ENCODE results near the gene SPTBN1. TPM values are rescaled to one million over a fixed set of nuclear protein-coding genes. Genes with fewer than 3 reads are reported as not detected.

The SPTBN1 gene
- total RNA-seq, 1 experiment from 2014 or later = 204 TPM

DNA sequence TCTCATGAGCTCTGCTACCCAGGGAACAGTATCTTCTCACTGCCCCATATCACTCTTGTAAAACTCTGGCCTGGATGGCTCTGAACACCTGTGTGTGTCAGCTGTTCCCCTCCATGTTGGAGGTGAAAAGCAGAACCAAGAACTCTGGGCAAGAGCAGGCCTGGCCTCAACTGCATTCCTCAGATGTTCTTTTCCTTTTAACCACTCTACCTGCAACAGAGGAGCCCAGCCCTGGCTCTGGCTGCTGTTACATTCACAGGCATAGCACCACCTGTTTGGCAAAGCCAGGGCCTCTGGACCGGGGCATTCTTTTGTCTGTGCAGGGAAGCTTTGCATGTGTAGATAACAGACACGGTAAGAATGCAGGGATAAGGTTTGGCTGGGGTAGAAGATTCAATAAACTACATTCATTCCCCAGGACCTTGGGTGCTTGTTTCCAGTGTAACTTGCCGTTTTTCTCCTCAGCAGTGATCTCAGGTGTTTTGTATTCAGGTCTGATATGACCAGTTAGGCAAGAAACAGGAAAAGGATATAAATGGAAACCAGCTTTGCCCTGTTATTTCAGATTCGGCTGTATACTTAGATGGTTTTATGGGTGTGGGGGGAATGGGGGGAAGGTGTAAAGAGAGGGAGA lies 95.1 kb downstream of the SPTBN1 start:
- ChIA-PET POLR2A (interaction anchor here (0.5 to 0.8 kb wide), 4 partner anchors 9 to 58 kb away, joined by 3 read pairs; no protein-coding TSS in a partner anchor), CTCF (no interaction called here)
- H3K4me1 Mint-ChIP-seq = peaks cover 27% of the 10 kb centered on the region
- no peaks in the 10 kb centered on the region for H3K9me3 Mint-ChIP-seq
- no peak overlapping the region for H3K4me3 Mint-ChIP-seq
- peak; percentile 94 for ATAC-seq
- TF ChIP-seq, protein P1, sequence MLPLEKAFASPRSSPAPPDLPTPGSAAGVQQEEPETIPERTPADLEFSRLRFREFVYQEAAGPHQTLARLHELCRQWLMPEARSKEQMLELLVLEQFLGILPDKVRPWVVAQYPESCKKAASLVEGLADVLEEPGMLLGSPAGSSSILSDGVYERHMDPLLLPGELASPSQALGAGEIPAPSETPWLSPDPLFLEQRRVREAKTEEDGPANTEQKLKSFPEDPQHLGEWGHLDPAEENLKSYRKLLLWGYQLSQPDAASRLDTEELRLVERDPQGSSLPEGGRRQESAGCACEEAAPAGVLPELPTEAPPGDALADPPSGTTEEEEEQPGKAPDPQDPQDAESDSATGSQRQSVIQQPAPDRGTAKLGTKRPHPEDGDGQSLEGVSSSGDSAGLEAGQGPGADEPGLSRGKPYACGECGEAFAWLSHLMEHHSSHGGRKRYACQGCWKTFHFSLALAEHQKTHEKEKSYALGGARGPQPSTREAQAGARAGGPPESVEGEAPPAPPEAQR (CRISPR knock-in tag; IDR thresholded peaks at IDR 0.05) = no peak
- TF ChIP-seq ESRRA (CRISPR knock-in tag; IDR thresholded peaks at IDR 0.05; ENCODE audit: borderline replicate concordance) (no peak), TEAD1 (CRISPR knock-in tag; IDR thresholded peaks at IDR 0.05) (no peak), TEAD4 (CRISPR knock-in tag; IDR thresholded peaks at IDR 0.05) (no peak), ZNF416 (CRISPR knock-in tag; IDR thresholded peaks at IDR 0.05) (no peak), ZNF423 (CRISPR knock-in tag; IDR thresholded peaks at IDR 0.05) (no peak), ZNF263 (CRISPR knock-in tag; IDR thresholded peaks at IDR 0.05; ENCODE audit: low read depth) (no peak), CBFB (CRISPR knock-in tag; IDR thresholded peaks at IDR 0.05; ENCODE audit: low read depth) (no peak)
- TF ChIP-seq, protein P2, sequence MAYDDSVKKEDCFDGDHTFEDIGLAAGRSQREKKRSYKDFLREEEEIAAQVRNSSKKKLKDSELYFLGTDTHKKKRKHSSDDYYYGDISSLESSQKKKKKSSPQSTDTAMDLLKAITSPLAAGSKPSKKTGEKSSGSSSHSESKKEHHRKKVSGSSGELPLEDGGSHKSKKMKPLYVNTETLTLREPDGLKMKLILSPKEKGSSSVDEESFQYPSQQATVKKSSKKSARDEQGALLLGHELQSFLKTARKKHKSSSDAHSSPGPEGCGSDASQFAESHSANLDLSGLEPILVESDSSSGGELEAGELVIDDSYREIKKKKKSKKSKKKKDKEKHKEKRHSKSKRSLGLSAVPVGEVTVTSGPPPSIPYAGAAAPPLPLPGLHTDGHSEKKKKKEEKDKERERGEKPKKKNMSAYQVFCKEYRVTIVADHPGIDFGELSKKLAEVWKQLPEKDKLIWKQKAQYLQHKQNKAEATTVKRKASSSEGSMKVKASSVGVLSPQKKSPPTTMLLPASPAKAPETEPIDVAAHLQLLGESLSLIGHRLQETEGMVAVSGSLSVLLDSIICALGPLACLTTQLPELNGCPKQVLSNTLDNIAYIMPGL (CRISPR knock-in tag; IDR thresholded peaks at IDR 0.05) = no peak
- TF ChIP-seq, protein P3, sequence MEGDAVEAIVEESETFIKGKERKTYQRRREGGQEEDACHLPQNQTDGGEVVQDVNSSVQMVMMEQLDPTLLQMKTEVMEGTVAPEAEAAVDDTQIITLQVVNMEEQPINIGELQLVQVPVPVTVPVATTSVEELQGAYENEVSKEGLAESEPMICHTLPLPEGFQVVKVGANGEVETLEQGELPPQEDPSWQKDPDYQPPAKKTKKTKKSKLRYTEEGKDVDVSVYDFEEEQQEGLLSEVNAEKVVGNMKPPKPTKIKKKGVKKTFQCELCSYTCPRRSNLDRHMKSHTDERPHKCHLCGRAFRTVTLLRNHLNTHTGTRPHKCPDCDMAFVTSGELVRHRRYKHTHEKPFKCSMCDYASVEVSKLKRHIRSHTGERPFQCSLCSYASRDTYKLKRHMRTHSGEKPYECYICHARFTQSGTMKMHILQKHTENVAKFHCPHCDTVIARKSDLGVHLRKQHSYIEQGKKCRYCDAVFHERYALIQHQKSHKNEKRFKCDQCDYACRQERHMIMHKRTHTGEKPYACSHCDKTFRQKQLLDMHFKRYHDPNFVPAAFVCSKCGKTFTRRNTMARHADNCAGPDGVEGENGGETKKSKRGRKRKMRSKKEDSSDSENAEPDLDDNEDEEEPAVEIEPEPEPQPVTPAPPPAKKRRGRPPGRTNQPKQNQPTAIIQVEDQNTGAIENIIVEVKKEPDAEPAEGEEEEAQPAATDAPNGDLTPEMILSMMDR (IDR thresholded peaks at IDR 0.05) = no peak
- TF ChIP-seq, protein P4, sequence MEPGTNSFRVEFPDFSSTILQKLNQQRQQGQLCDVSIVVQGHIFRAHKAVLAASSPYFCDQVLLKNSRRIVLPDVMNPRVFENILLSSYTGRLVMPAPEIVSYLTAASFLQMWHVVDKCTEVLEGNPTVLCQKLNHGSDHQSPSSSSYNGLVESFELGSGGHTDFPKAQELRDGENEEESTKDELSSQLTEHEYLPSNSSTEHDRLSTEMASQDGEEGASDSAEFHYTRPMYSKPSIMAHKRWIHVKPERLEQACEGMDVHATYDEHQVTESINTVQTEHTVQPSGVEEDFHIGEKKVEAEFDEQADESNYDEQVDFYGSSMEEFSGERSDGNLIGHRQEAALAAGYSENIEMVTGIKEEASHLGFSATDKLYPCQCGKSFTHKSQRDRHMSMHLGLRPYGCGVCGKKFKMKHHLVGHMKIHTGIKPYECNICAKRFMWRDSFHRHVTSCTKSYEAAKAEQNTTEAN (CRISPR knock-in tag; IDR thresholded peaks at IDR 0.05) = no peak
- TF ChIP-seq, protein P5, sequence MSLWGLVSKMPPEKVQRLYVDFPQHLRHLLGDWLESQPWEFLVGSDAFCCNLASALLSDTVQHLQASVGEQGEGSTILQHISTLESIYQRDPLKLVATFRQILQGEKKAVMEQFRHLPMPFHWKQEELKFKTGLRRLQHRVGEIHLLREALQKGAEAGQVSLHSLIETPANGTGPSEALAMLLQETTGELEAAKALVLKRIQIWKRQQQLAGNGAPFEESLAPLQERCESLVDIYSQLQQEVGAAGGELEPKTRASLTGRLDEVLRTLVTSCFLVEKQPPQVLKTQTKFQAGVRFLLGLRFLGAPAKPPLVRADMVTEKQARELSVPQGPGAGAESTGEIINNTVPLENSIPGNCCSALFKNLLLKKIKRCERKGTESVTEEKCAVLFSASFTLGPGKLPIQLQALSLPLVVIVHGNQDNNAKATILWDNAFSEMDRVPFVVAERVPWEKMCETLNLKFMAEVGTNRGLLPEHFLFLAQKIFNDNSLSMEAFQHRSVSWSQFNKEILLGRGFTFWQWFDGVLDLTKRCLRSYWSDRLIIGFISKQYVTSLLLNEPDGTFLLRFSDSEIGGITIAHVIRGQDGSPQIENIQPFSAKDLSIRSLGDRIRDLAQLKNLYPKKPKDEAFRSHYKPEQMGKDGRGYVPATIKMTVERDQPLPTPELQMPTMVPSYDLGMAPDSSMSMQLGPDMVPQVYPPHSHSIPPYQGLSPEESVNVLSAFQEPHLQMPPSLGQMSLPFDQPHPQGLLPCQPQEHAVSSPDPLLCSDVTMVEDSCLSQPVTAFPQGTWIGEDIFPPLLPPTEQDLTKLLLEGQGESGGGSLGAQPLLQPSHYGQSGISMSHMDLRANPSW (CRISPR knock-in tag; conservative IDR thresholded peaks at IDR 0.05; ENCODE audit: low read depth) = no peak
- TF ChIP-seq, protein P6, sequence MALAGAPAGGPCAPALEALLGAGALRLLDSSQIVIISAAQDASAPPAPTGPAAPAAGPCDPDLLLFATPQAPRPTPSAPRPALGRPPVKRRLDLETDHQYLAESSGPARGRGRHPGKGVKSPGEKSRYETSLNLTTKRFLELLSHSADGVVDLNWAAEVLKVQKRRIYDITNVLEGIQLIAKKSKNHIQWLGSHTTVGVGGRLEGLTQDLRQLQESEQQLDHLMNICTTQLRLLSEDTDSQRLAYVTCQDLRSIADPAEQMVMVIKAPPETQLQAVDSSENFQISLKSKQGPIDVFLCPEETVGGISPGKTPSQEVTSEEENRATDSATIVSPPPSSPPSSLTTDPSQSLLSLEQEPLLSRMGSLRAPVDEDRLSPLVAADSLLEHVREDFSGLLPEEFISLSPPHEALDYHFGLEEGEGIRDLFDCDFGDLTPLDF (CRISPR knock-in tag; IDR thresholded peaks at IDR 0.05) = no peak
- no peaks in the 10 kb centered on the region for H3K27me3 Mint-ChIP-seq (ENCODE audit: low read depth)
- DNase-seq (ENCODE audit: low spot score) = peak; percentile 51
- H3K36me3 Mint-ChIP-seq = no peaks in the 10 kb centered on the region
- H3K27ac Mint-ChIP-seq = peak overlapping the region; percentile 91

DNA sequence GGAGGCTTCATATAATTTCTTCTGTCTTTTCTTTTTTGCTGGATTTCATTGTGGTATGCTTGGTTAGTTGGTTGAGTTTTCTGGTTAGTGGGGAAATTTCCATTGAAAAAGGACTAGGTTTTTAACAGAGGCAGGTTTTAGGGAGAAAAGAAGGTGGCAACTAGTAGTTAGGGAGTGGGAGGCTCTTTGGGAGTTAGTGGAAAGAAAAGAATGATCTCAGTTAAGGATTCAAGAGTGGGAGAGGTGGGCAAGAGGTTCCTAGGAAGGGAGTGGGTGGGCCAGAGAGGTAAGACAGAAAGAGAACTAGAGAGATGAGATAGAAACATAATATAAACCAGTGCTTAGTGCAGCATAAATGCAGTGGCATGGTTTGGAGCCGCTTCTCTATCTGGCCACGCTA lies 96.9 kb downstream of the SPTBN1 start:
- Mint-ChIP-seq H3K27me3 (ENCODE audit: low read depth) (no peaks in the 10 kb centered on the region), H3K4me1 (peaks cover 41% of the 10 kb centered on the region), H3K9me3 (no peaks in the 10 kb centered on the region), H3K36me3 (no peaks in the 10 kb centered on the region), H3K27ac (no peak overlapping the region), H3K4me3 (no peak overlapping the region)
- ChIA-PET CTCF (no interaction called here), POLR2A (no interaction called here)
- DNase-seq (ENCODE audit: low spot score) (no peak), ATAC-seq (no peak)
- TF ChIP-seq EMX1 (CRISPR knock-in tag; IDR thresholded peaks at IDR 0.05) (no peak), NFATC4 (CRISPR knock-in tag; IDR thresholded peaks at IDR 0.05) (no peak)
- TF ChIP-seq, protein P7, sequence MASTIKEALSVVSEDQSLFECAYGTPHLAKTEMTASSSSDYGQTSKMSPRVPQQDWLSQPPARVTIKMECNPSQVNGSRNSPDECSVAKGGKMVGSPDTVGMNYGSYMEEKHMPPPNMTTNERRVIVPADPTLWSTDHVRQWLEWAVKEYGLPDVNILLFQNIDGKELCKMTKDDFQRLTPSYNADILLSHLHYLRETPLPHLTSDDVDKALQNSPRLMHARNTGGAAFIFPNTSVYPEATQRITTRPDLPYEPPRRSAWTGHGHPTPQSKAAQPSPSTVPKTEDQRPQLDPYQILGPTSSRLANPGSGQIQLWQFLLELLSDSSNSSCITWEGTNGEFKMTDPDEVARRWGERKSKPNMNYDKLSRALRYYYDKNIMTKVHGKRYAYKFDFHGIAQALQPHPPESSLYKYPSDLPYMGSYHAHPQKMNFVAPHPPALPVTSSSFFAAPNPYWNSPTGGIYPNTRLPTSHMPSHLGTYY (CRISPR knock-in tag; IDR thresholded peaks at IDR 0.05) = no peak
- TF ChIP-seq, protein P8, sequence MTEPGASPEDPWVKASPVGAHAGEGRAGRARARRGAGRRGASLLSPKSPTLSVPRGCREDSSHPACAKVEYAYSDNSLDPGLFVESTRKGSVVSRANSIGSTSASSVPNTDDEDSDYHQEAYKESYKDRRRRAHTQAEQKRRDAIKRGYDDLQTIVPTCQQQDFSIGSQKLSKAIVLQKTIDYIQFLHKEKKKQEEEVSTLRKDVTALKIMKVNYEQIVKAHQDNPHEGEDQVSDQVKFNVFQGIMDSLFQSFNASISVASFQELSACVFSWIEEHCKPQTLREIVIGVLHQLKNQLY (CRISPR knock-in tag; IDR thresholded peaks at IDR 0.05) = no peak
- TF ChIP-seq, protein P9, sequence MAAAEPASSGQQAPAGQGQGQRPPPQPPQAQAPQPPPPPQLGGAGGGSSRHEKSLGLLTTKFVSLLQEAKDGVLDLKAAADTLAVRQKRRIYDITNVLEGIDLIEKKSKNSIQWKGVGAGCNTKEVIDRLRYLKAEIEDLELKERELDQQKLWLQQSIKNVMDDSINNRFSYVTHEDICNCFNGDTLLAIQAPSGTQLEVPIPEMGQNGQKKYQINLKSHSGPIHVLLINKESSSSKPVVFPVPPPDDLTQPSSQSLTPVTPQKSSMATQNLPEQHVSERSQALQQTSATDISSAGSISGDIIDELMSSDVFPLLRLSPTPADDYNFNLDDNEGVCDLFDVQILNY (CRISPR knock-in tag; IDR thresholded peaks at IDR 0.05) = no peak

Data from WTC11 (cell line).